DMS153 treated with DMSO at 0.1 percent for 48 hours (cell line): ENCODE measurements around the gene LCN1.

Source experiments
- DNase-seq: peaks from one replicate; lab custom pipeline; 2025; ENCODE audit not compliant: unreplicated experiment; lab: John Stamatoyannopoulos, UW

LCN1 gene

DNA sequence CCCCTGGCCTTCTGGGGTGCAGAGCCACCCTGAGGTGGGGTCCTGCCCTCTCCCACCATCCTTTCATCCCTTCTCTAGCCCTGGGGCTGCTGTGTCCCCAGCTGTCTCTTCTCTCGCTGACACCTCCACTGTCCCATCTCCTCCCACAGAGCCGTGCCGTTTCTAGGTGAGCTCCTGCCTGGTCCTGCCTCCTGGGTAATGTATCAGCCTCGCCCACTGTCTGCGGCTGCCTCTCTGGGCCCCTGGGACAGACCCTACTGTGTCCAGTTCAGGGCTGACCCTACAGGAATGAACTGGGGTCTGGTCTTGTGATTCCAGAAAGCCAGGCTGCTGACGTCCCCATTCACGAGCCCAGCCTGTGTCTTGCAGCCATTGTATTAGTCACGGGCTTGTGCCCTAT is 44.4 kb downstream of the LCN1 start:
- DNase-seq: no peak

DNA sequence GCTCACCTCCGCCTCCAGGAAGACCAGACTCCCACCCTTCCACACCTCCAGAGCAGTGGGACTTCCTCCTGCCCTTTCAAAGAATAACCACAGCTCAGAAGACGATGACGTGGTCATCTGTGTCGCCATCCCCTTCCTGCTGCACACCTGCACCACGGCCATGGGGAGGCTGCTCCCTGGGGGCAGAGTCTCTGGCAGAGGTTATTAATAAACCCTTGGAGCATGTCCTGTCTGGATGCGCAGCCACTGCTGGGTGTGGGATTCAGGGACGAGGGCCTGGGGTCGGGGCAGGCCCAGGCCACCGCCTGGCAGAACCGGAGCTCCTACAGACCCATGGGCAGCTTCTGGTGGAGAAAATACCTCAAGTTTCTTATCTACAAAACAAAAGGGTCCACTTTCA is 45.3 kb downstream of the LCN1 start:
- DNase-seq: no peak

DNA sequence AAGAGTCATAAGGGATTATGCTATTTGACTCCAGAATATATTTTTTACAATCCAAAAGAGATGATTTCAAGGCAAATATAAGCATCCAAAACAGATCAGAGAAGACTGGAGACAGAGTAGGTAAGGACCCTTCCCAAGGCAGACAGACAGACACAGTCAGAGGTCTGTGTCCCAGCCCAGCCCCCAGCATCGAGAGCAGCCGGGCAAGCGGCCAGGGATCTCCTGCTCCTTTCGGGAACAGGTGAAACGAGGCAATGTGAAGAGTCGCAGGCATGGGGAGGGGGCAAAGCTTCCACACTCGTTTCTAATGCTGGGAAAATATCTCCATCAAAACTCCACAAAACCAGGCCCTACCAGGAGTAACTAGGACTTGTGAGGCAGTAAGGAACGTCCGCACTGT is 46.1 kb downstream of the LCN1 start:
- no peak for DNase-seq

DNA sequence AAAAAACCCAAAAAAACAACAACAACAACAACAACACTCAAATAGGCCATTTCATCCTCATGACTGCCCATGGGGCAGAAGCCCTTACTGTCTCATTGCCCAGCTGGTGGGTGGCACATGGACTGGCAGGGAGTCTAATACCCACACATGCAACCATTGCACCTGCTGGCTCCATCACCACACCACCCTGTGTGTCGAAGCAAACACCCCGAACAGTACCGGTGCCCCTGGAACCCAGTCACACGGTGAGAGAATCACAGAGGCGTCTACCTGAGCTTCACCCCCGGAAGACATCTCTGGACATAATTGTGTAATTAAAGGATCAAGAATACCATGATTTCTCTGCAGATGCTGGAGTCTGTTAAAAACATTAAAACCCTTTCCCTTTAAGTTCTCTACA is 46.8 kb downstream of the LCN1 start:
- no peak for DNase-seq

DNA sequence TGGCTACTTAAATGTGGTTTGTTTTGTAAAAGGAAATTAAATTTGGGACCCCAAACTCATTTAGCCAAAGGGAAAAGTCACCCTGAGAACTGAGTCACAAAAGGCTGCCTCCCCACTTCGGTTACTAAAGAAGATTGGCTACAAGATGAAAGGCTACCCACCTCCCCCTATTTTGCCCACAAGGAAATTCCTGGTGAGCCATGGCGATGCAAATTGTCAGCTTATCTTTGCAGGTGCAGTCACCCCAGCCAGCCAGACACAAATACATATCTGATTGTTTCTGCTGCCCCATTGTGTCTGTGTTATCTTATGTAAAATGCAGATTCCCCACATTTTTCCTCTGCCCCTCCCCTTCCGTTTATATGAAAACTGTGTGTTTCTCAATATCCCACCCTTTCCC is 49.2 kb downstream of the LCN1 start:
- no peak for DNase-seq

DNA sequence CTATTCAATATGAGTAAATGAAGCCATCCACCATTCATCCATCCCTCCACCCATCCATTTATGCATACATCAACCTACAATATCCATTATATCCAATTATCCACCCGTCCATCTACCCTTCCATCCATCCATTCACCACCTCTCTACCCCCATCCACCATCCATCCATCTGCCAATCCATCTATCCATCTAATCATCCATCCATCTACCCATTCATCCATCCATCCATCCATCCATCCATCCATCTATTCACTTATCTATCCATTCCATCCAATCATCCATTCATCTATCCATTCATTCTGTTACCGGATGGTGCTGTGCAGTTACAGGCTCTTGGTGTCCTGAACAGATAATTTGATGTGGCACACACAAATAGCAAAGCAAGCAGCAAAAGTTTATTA is 51.0 kb downstream of the LCN1 start:
- no peak for DNase-seq

DNA sequence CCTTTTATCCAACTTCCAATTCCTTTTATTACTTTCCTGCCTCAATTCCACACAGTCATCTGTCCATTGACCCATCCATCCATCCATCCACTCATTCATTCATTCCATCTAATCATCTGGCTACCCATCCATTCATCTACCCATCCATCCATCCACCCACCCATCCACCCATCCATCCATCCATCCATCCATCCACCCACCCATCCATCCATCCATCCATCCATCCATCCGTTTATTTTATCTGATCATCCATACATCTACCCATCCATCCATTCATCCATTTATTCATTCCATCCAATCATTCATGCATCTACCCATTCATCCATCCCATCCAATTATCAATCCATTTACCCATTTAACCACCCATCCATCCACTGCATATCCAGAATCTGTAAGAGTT is 51.9 kb downstream of the LCN1 start:
- no peak for DNase-seq

DNA sequence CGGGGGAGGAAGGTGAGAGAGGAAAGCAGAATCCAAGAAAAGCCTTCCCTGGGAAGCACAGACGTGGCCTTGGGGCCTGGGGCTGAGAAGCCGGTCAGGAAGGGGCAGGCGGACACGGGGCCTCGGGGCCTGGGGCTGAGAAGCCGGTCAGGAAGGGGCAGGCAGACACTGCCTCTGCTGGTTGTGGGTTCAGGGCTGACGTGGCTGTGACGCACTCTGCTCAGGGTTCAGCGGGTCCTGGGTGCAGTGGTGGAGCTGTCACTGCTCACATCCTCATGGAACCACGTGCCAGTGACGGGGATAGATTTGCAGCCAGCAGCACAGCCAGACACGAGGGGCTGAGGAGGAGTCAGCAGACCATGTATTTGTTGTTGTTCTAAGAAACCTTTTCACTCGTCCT is 53.1 kb downstream of the LCN1 start:
- no peak for DNase-seq

DNA sequence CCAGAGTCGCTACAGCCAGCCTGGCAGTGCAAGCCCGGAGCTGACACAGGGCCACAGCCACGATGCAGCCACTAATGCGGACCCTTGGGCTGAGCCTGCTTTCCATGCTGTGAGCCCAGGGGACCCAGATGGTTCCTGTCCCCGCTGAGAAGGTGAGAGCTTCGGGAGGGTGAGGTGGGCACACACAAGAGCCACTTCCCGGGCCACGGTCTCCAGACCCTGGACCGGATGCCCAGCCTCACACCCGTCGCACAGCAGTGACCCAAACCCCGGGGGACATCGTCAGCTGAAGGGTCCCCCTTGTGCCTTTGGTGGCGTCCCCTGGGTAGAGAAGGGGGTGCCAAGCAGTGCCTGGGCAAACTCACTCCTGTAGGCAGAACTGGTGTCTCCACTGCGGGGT is 53.7 kb downstream of the LCN1 start:
- no peak for DNase-seq
